ENCODE results near the gene ARMH2. TPM values are rescaled to one million over a fixed set of nuclear protein-coding genes. Genes with fewer than 3 reads are reported as not detected.
"Not testable (repeated sequence)": the region's sequence is repeated elsewhere in the genome, so short reads cannot be mapped to it uniquely, and the experiment has no call there.

The ARMH2 gene
- total and polyA plus RNA-seq, 7 experiments from 2014 or later, result 0.70 to 9.4 (median 3.8) TPM; not detected in 1

GRCh38 chr6:24757611-24758010, 41.1 kb downstream of the ARMH2 start:
- no peak for DNase-seq
- Histone ChIP-seq H3K27me3 (ENCODE audit: control insufficient read depth in 2 of 2, insufficient read depth in 2 of 2, low read length in 2 of 2) (no peaks in the 10 kb centered on the region), H3K36me3 (ENCODE audit: control insufficient read depth in 2 of 3, insufficient read depth in 3 of 3, low read length in 3 of 3) (no peaks in the 10 kb centered on the region), H3K4me1 (ENCODE audit: control insufficient read depth in 2 of 2, insufficient read depth in 2 of 2, low read length in 2 of 2) (no peaks in the 10 kb centered on the region), H3K4me3 (ENCODE audit: low read length) (no peak overlapping the region), H3K9me3 (ENCODE audit: control insufficient read depth in 2 of 3, low read length in 3 of 3) (no peaks in the 10 kb centered on the region), H3K27ac (ENCODE audit: low read depth, low read length) (no peak overlapping the region)
- ATAC-seq, result no peak
- Mint-ChIP-seq H3K4me1 (peaks cover 0 to 5% (median 0%) of the 10 kb centered on the region in 7 donors), H3K36me3 (peaks cover 0 to 7% (median 0%) of the 10 kb centered on the region in 5 donors), H3K27ac (no peak overlapping the region), H3K27me3 (no peaks in the 10 kb centered on the region), H3K4me3 (no peak overlapping the region), H3K9me3 (peaks cover 0 to 9% (median 0%) of the 10 kb centered on the region in 11 donors)
- CTCF ChIA-PET, result no interaction called here
- intact Hi-C loops (cut with micrococcal nuclease), result no loop called here
- POLR2A ChIA-PET, result no interaction called here

- Histone ChIP-seq H3K4me1 (ENCODE audit: control insufficient read depth in 2 of 2, insufficient read depth in 2 of 2, low read length in 2 of 2) (no peaks in the 10 kb centered on the region), H3K36me3 (ENCODE audit: control insufficient read depth in 2 of 3, insufficient read depth in 3 of 3, low read length in 3 of 3) (no peaks in the 10 kb centered on the region), H3K4me3 (ENCODE audit: low read length) (no peak overlapping the region), H3K27me3 (ENCODE audit: control insufficient read depth in 2 of 2, insufficient read depth in 2 of 2, low read length in 2 of 2) (no peaks in the 10 kb centered on the region), H3K27ac (ENCODE audit: low read depth, low read length) (no peak overlapping the region), H3K9me3 (ENCODE audit: control insufficient read depth in 2 of 3, low read length in 3 of 3) (no peaks in the 10 kb centered on the region)
- H3K4me1 Mint-ChIP-seq, result no peaks in the 10 kb centered on the region
- intact Hi-C loops (cut with micrococcal nuclease), result no loop called here
- DNase-seq (no peak), ATAC-seq (no peak)
- POLR2A ChIA-PET, result interaction anchor here (0.7 kb wide), 1 partner anchor 27 kb away, joined by 3 read pairs; no protein-coding TSS in a partner anchor
- CTCF ChIA-PET, result interaction anchor here (0.7 kb wide), 1 partner anchor 9 kb away, joined by 4 read pairs; no protein-coding TSS in a partner anchor
- peaks cover 0 to 5% (median 0%) of the 10 kb centered on the region in 5 donors for H3K27me3 Mint-ChIP-seq
- peaks cover 0 to 9% (median 0%) of the 10 kb centered on the region in 11 donors for H3K9me3 Mint-ChIP-seq
- H3K27ac Mint-ChIP-seq, result no peak overlapping the region
- H3K4me3 Mint-ChIP-seq, result no peak overlapping the region
- H3K36me3 Mint-ChIP-seq, result peaks cover 0 to 7% (median 0%) of the 10 kb centered on the region in 5 donors
Observed at GRCh38 chr6:24755279-24755678, 43.4 kb downstream of the ARMH2 start.

GRCh38 chr6:24754378-24754777, 44.3 kb downstream of the ARMH2 start:
- H3K27me3 Mint-ChIP-seq, result not testable (repeated sequence)

GRCh38 chr6:24753545-24753944, 45.2 kb downstream of the ARMH2 start:
- Mint-ChIP-seq H3K4me1 (peaks cover 0 to 2% (median 0%) of the 10 kb centered on the region in 7 donors), H3K9me3 (peaks cover 0 to 9% (median 0%) of the 10 kb centered on the region in 11 donors), H3K36me3 (peaks cover 0 to 7% (median 0%) of the 10 kb centered on the region in 5 donors), H3K27me3 (peaks cover 0 to 10% (median 0%) of the 10 kb centered on the region in 5 donors), H3K27ac (no peak overlapping the region), H3K4me3 (no peak overlapping the region)
- H3K36me3 ChIP-seq (ENCODE audit: control insufficient read depth in 2 of 3, insufficient read depth in 3 of 3, low read length in 3 of 3), result no peaks in the 10 kb centered on the region
- no peaks in the 10 kb centered on the region for H3K4me1 ChIP-seq (ENCODE audit: control insufficient read depth in 2 of 2, insufficient read depth in 2 of 2, low read length in 2 of 2)
- no peak for ATAC-seq
- DNase-seq, result no peak
- no peak overlapping the region for H3K4me3 ChIP-seq (ENCODE audit: low read length)
- no peaks in the 10 kb centered on the region for H3K9me3 ChIP-seq (ENCODE audit: control insufficient read depth in 2 of 3, low read length in 3 of 3)
- no peak overlapping the region for H3K27ac ChIP-seq (ENCODE audit: low read depth, low read length)
- H3K27me3 ChIP-seq (ENCODE audit: control insufficient read depth in 2 of 2, insufficient read depth in 2 of 2, low read length in 2 of 2), result no peaks in the 10 kb centered on the region
- intact Hi-C loops (cut with micrococcal nuclease), result no loop called here
- ChIA-PET CTCF (no interaction called here), POLR2A (interaction anchor here (0.9 kb wide), 1 partner anchor 13 kb away, joined by 3 read pairs; no protein-coding TSS in a partner anchor)

More at GRCh38 chr6:24754378-24754777, 44.3 kb downstream of the ARMH2 start:
- H3K27ac ChIP-seq (ENCODE audit: low read depth, low read length); POLR2A ChIA-PET; H3K4me3 Mint-ChIP-seq; H3K27me3 ChIP-seq (ENCODE audit: control insufficient read depth in 2 of 2, insufficient read depth in 2 of 2, low read length in 2 of 2); H3K27ac Mint-ChIP-seq; intact Hi-C loops (cut with micrococcal nuclease); ATAC-seq; H3K4me1 ChIP-seq (ENCODE audit: control insufficient read depth in 2 of 2, insufficient read depth in 2 of 2, low read length in 2 of 2); H3K4me3 ChIP-seq (ENCODE audit: low read length); H3K36me3 Mint-ChIP-seq; CTCF ChIA-PET; DNase-seq; H3K36me3 ChIP-seq (ENCODE audit: control insufficient read depth in 2 of 3, insufficient read depth in 3 of 3, low read length in 3 of 3); H3K9me3 ChIP-seq (ENCODE audit: control insufficient read depth in 2 of 3, low read length in 3 of 3); H3K4me1 Mint-ChIP-seq; H3K9me3 Mint-ChIP-seq: not testable (repeated sequence)

GRCh38 chr6:24752917-24753492, 45.7 kb downstream of the ARMH2 start:
- ATAC-seq (no peak), DNase-seq (no peak)
- ChIA-PET CTCF (no interaction called here), POLR2A (interaction anchor here (0.9 kb wide), 1 partner anchor 14 kb away, joined by 3 read pairs; no protein-coding TSS in a partner anchor)
- intact Hi-C loops (cut with micrococcal nuclease), result no loop called here
- Mint-ChIP-seq H3K27ac (no peak overlapping the region), H3K4me1 (peaks cover 0 to 2% (median 0%) of the 10 kb centered on the region in 7 donors), H3K9me3 (peaks cover 0 to 9% (median 0%) of the 10 kb centered on the region in 11 donors), H3K27me3 (peaks cover 0 to 10% (median 0%) of the 10 kb centered on the region in 5 donors), H3K4me3 (no peak overlapping the region), H3K36me3 (peaks cover 0 to 7% (median 0%) of the 10 kb centered on the region in 5 donors)
- H3K27me3 ChIP-seq (ENCODE audit: control insufficient read depth in 2 of 2, insufficient read depth in 2 of 2, low read length in 2 of 2), result no peaks in the 10 kb centered on the region
- no peak overlapping the region for H3K27ac ChIP-seq (ENCODE audit: low read depth, low read length)
- H3K9me3 ChIP-seq (ENCODE audit: control insufficient read depth in 2 of 3, low read length in 3 of 3), result no peaks in the 10 kb centered on the region
- H3K4me1 ChIP-seq (ENCODE audit: control insufficient read depth in 2 of 2, insufficient read depth in 2 of 2, low read length in 2 of 2), result no peaks in the 10 kb centered on the region
- no peaks in the 10 kb centered on the region for H3K36me3 ChIP-seq (ENCODE audit: control insufficient read depth in 2 of 3, insufficient read depth in 3 of 3, low read length in 3 of 3)
- no peak overlapping the region for H3K4me3 ChIP-seq (ENCODE audit: low read length)

GRCh38 chr6:24752503-24752902, 46.2 kb downstream of the ARMH2 start:
- POLR2A ChIA-PET, result no interaction called here
- intact Hi-C loops (cut with micrococcal nuclease), result no loop called here
- H3K9me3 Mint-ChIP-seq, result peaks cover 0 to 9% (median 0%) of the 10 kb centered on the region in 11 donors
- ATAC-seq (no peak), DNase-seq (no peak)
- H3K9me3 ChIP-seq (ENCODE audit: control insufficient read depth in 2 of 3, low read length in 3 of 3), result no peaks in the 10 kb centered on the region
- no peaks in the 10 kb centered on the region for H3K36me3 ChIP-seq (ENCODE audit: control insufficient read depth in 2 of 3, insufficient read depth in 3 of 3, low read length in 3 of 3)
- no peak overlapping the region for H3K4me3 ChIP-seq (ENCODE audit: low read length)
- no peak overlapping the region for H3K27ac Mint-ChIP-seq
- H3K27me3 ChIP-seq (ENCODE audit: control insufficient read depth in 2 of 2, insufficient read depth in 2 of 2, low read length in 2 of 2), result no peaks in the 10 kb centered on the region
- H3K4me1 ChIP-seq (ENCODE audit: control insufficient read depth in 2 of 2, insufficient read depth in 2 of 2, low read length in 2 of 2), result no peaks in the 10 kb centered on the region
- peaks cover 0 to 10% (median 0%) of the 10 kb centered on the region in 5 donors for H3K27me3 Mint-ChIP-seq
- no peak overlapping the region for H3K27ac ChIP-seq (ENCODE audit: low read depth, low read length)
- H3K4me1 Mint-ChIP-seq, result peaks cover 0 to 2% (median 0%) of the 10 kb centered on the region in 7 donors
- CTCF ChIA-PET, result no interaction called here
- H3K36me3 Mint-ChIP-seq, result peaks cover 0 to 7% (median 0%) of the 10 kb centered on the region in 5 donors
- no peak overlapping the region for H3K4me3 Mint-ChIP-seq

GRCh38 chr6:24750878-24751277, 47.8 kb downstream of the ARMH2 start:
- H3K27ac Mint-ChIP-seq; H3K4me3 Mint-ChIP-seq; intact Hi-C loops (cut with micrococcal nuclease); H3K36me3 ChIP-seq (ENCODE audit: control insufficient read depth in 2 of 3, insufficient read depth in 3 of 3, low read length in 3 of 3); H3K9me3 Mint-ChIP-seq; H3K9me3 ChIP-seq (ENCODE audit: control insufficient read depth in 2 of 3, low read length in 3 of 3); POLR2A ChIA-PET; H3K36me3 Mint-ChIP-seq; H3K27ac ChIP-seq (ENCODE audit: low read depth, low read length); H3K4me1 ChIP-seq (ENCODE audit: control insufficient read depth in 2 of 2, insufficient read depth in 2 of 2, low read length in 2 of 2); H3K4me1 Mint-ChIP-seq; CTCF ChIA-PET; DNase-seq; H3K4me3 ChIP-seq (ENCODE audit: low read length); ATAC-seq; H3K27me3 ChIP-seq (ENCODE audit: control insufficient read depth in 2 of 2, insufficient read depth in 2 of 2, low read length in 2 of 2): not testable (repeated sequence)
- peaks cover 0 to 10% (median 0%) of the 10 kb centered on the region in 5 donors for H3K27me3 Mint-ChIP-seq
